PC-9 (cell line): Measurements from ENCODE around the gene DHRSX. TPM values are rescaled to one million over a fixed set of nuclear protein-coding genes. Genes with fewer than 3 reads are reported as not detected.

Experiments used
- BruUV-seq: library from RNA; stranded (reverse); fragments of 400-500 nt; replicated peaks from 2 replicates; lab custom pipeline; 2021; lab: Mats Ljungman, UMichigan
- CTCF ChIA-PET: fragments of 300-600 bp; sonication (Branson Sonifier 250); formaldehyde crosslinking; loops from one replicate; lab custom pipeline; 2022; ENCODE audit warnings: antibody characterized with exemption; lab: Charles Lee
- POLR2A ChIA-PET: fragments of 300-600 bp; sonication (Branson Sonifier 250); formaldehyde crosslinking; loops from one replicate; lab custom pipeline; 2022; ENCODE audit warnings: antibody characterized with exemption; ENCODE audit not compliant: unreplicated experiment; lab: Charles Lee
- DNase-seq, 2 experiments: peaks; one replicate each; pipeline versions ENCODE4 v3.0.0 to v3.0.0-alpha.2; 2015 to 2022; ENCODE audit warnings: mixed read lengths in 1 of 2
- H2AFZ ChIP-seq: fragments of 200-600 bp; sonication (generic); 2 replicates; pipeline ENCODE4 v1.8.1; 2017; ENCODE audit warnings: antibody characterized with exemption
- H3F3A ChIP-seq: fragments of 200-600 bp; sonication (generic); 2 replicates; pipeline ENCODE4 v1.8.1; 2017; ENCODE audit warnings: antibody characterized with exemption, mild to moderate bottlenecking, low read depth; ENCODE audit not compliant: insufficient read depth
- H3K27ac ChIP-seq: fragments of 200-600 bp; sonication (generic); 2 replicates; pipeline ENCODE4 v1.6.1; 2016; ENCODE audit warnings: mixed run types
- H3K27me3 ChIP-seq: fragments of 200-600 bp; sonication (generic); 2 replicates; pipeline ENCODE4 v1.6.1; 2016; ENCODE audit warnings: low read depth, mixed run types; ENCODE audit not compliant: insufficient read depth
- H3K36me3 ChIP-seq: fragments of 200-600 bp; sonication (generic); 2 replicates; pipeline ENCODE4 v1.6.1; 2016; ENCODE audit warnings: low read depth, mixed run types
- H3K4me1 ChIP-seq: fragments of 200-600 bp; sonication (generic); replicated peaks from 2 replicates; pipeline ENCODE4 v1.6.1; 2016; ENCODE audit warnings: mixed run types; ENCODE audit not compliant: insufficient read depth
- H3K4me2 ChIP-seq: fragments of 200-600 bp; sonication (generic); 2 replicates; pipeline ENCODE4 v1.6.1; 2017; ENCODE audit warnings: mixed run types
- H3K4me3 ChIP-seq: fragments of 200-600 bp; sonication (generic); 2 replicates; pipeline ENCODE4 v1.6.1; 2016; ENCODE audit warnings: mixed run types
- H3K79me2 ChIP-seq: fragments of 200-600 bp; sonication (generic); 2 replicates; pipeline ENCODE4 v1.6.1; 2017; ENCODE audit warnings: low read depth, mixed run types
- H3K9me2 ChIP-seq: fragments of 200-600 bp; sonication (generic); 2 replicates; pipeline ENCODE4 v1.8.1; 2017; ENCODE audit warnings: mild to moderate bottlenecking; ENCODE audit not compliant: insufficient read depth
- H3K9me3 ChIP-seq: fragments of 200-600 bp; sonication (generic); 2 replicates; pipeline ENCODE4 v1.8.1; 2016; ENCODE audit warnings: low read depth; ENCODE audit not compliant: insufficient read depth
- H4K20me1 ChIP-seq: fragments of 200-600 bp; sonication (generic); 2 replicates; pipeline ENCODE4 v1.8.1; 2017; ENCODE audit not compliant: insufficient read depth
- EZH2 ChIP-seq: fragments of 200-600 bp; sonication (generic); IDR thresholded peaks from 2 replicates; pipeline ENCODE4 v1.8.0; 2017; ENCODE audit warnings: antibody characterized with exemption, low read depth
- intact Hi-C: fragments of 100-400 bp; cut with micrococcal nuclease; formaldehyde crosslinking; loops from one replicate; pipeline ENCODE4 v1.10.0; 2022; ENCODE audit not compliant: unreplicated experiment
- total RNA-seq: library from RNA; stranded (reverse); gene quantifications from 2 replicates; pipeline ENCODE4 v1.2.3, GENCODE V29; 2021
- TF ChIP-seq, protein P1 (sequence below): fragments of 200-600 bp; sonication (generic); conservative IDR thresholded peaks from 2 replicates; pipeline ENCODE4 v1.6.1; 2017; ENCODE audit warnings: mixed run types, antibody characterized with exemption, mild to moderate bottlenecking, moderate library complexity

DHRSX gene
- total RNA-seq, 1 experiment from 2014 or later, result 13.2 TPM

DNA sequence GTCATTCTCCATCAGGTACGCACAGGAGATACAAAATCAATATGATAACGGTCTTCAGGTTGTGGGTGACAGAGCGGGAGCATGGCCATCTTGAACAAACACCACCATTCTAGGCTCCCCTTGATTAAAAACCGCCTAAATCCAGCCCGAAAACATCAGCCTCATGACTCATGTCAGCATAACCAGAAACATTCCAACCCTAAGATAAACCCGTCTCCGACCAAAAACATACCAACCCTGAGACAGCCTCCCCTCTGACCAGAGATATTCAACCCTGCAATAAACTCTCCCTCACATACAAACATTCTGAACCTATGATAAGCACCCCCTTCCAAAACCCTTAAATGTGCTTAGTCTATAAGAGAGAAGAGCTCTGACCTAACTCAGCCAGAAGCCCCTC, 157.9 kb downstream of the DHRSX start:
- Histone ChIP-seq H3K79me2 (no peaks in the 10 kb centered on the region), H3F3A (no peaks in the 10 kb centered on the region), H3K9me2 (no peaks in the 10 kb centered on the region), H2AFZ (no peak overlapping the region), H3K9me3 (no peaks in the 10 kb centered on the region), H4K20me1 (no peaks in the 10 kb centered on the region), H3K27ac (no peak overlapping the region), H3K36me3 (no peaks in the 10 kb centered on the region), H3K4me3 (no peak overlapping the region), H3K4me2 (no peak overlapping the region), H3K27me3 (no peaks in the 10 kb centered on the region), H3K4me1 (no peaks in the 10 kb centered on the region)
- POLR2A ChIA-PET, result no interaction called here
- DNase-seq, result no peak
- no peak for TF ChIP-seq EZH2
- TF ChIP-seq, protein P1, sequence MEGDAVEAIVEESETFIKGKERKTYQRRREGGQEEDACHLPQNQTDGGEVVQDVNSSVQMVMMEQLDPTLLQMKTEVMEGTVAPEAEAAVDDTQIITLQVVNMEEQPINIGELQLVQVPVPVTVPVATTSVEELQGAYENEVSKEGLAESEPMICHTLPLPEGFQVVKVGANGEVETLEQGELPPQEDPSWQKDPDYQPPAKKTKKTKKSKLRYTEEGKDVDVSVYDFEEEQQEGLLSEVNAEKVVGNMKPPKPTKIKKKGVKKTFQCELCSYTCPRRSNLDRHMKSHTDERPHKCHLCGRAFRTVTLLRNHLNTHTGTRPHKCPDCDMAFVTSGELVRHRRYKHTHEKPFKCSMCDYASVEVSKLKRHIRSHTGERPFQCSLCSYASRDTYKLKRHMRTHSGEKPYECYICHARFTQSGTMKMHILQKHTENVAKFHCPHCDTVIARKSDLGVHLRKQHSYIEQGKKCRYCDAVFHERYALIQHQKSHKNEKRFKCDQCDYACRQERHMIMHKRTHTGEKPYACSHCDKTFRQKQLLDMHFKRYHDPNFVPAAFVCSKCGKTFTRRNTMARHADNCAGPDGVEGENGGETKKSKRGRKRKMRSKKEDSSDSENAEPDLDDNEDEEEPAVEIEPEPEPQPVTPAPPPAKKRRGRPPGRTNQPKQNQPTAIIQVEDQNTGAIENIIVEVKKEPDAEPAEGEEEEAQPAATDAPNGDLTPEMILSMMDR, result no peak
- CTCF ChIA-PET, result no interaction called here
- intact Hi-C loops, result no loop called here
- BruUV-seq, result no TSS peak

DNA sequence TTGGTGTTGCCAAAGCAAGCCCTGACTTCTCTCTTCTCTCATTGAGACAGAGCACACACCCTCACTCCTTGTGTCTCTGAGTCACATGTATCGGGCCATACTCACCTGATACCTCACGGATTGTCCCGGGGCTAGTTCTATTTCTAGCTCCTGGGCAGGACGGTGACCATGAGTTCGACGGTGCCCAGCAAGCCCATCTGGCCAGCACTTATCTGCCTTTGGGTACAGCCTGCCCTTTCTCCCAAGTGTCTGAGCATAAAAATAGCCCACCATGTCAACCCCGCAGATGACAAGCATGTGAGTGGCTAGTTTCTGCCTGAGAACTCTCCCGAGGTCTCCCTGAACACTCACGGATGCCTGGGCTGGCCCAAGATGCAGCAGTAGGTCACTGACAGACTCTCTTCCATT, 158.5 kb downstream of the DHRSX start:
- Histone ChIP-seq H3K4me3 (no peak overlapping the region), H3K4me1 (no peaks in the 10 kb centered on the region), H3K79me2 (no peaks in the 10 kb centered on the region), H3K27me3 (no peaks in the 10 kb centered on the region), H3K9me2 (no peaks in the 10 kb centered on the region), H3K4me2 (no peak overlapping the region), H3K27ac (no peak overlapping the region), H4K20me1 (no peaks in the 10 kb centered on the region), H3F3A (no peaks in the 10 kb centered on the region), H3K36me3 (no peaks in the 10 kb centered on the region), H2AFZ (no peak overlapping the region), H3K9me3 (no peaks in the 10 kb centered on the region)
- no TSS peak for BruUV-seq
- TF ChIP-seq, protein P1, result no peak
- no peak for TF ChIP-seq EZH2
- CTCF ChIA-PET, result no interaction called here
- DNase-seq, result no peak
- intact Hi-C loops, result no loop called here
- POLR2A ChIA-PET, result no interaction called here

DNA sequence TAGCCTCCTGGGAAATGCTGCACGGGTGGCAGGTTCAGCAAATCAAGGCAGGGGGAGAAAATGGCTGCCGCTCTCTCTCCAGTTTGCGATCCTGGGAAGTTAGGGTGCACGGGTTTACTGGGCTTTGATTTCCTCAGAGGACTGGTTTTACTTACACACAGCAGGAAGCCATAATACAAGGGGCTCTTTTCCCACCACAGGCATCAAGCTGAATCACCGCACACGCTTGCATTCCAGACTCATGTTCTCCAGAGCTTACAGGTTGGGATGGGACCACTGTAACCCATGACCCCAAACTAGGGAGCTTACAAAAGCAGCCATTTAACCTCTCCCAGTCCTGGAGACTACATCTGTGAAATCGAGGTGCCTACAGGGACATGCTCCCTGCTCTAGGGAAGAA, 159.8 kb downstream of the DHRSX start:
- TF ChIP-seq, protein P1, result no peak
- TF ChIP-seq EZH2, result no peak
- no peaks in the 10 kb centered on the region for H3K27me3 ChIP-seq
- H4K20me1 ChIP-seq, result no peaks in the 10 kb centered on the region
- H3K4me3 ChIP-seq, result no peak overlapping the region
- H3K27ac ChIP-seq, result no peak overlapping the region
- H2AFZ ChIP-seq, result no peak overlapping the region
- ChIA-PET POLR2A (no interaction called here), CTCF (no interaction called here)
- no peaks in the 10 kb centered on the region for H3K9me3 ChIP-seq
- DNase-seq, result no peak
- intact Hi-C loops, result no loop called here
- no TSS peak for BruUV-seq
- no peaks in the 10 kb centered on the region for H3K4me1 ChIP-seq
- H3K79me2 ChIP-seq, result no peaks in the 10 kb centered on the region
- no peak overlapping the region for H3K4me2 ChIP-seq
- no peaks in the 10 kb centered on the region for H3F3A ChIP-seq
- H3K9me2 ChIP-seq, result no peaks in the 10 kb centered on the region
- H3K36me3 ChIP-seq, result no peaks in the 10 kb centered on the region
